ENCODE data around the gene ST6GAL1.

- TF ChIP-seq CTCF (IDR thresholded peaks at IDR 0.05) (no peak), POLR2A (IDR thresholded peaks at IDR 0.05) (no peak), POLR2AphosphoS5 (IDR thresholded peaks at IDR 0.05) (no peak)
These were observed 25.8 kb downstream of the ST6GAL1 start for GRCh38 chr3:186955898-186956696.
